Skeletal muscle tissue (tissue), 4 donors: Measurements from ENCODE around the gene ESYT3. TPM values are rescaled to one million over a fixed set of nuclear protein-coding genes. Genes with fewer than 3 reads are reported as not detected.
"Not testable (repeated sequence)": the region's sequence is repeated elsewhere in the genome, so short reads cannot be mapped to it uniquely, and the experiment has no call there.

ENCODE experiments used
- H3K27ac ChIP-seq: one replicate; pipeline ENCODE4 v1.7.0; 2013; ENCODE audit warnings: mild to moderate bottlenecking, low read depth, low read length, inconsistent platforms
- H3K27me3 ChIP-seq, 3 donors: one replicate each; pipeline ENCODE4 v1.7.0; 2013; ENCODE audit warnings: low read length in 3 of 3; ENCODE audit not compliant: control insufficient read depth in 3 of 3, insufficient read depth in 3 of 3
- H3K36me3 ChIP-seq, 3 donors: one replicate each; pipeline ENCODE4 v1.7.0; 2013; ENCODE audit warnings: low read length in 3 of 3; ENCODE audit not compliant: control insufficient read depth in 3 of 3, insufficient read depth in 3 of 3
- H3K4me1 ChIP-seq, 3 donors: one replicate each; pipeline ENCODE4 v1.7.0; 2013; ENCODE audit warnings: low read length in 3 of 3, mild to moderate bottlenecking in 3 of 3; ENCODE audit not compliant: control insufficient read depth in 3 of 3, insufficient read depth in 3 of 3
- H3K4me3 ChIP-seq, 3 donors: one replicate each; pipeline ENCODE4 v1.7.0; 2013; ENCODE audit warnings: low read length in 3 of 3
- H3K9ac ChIP-seq, 3 donors: one replicate each; pipeline ENCODE4 v1.7.0; 2013; ENCODE audit warnings: low read length in 3 of 3, mild to moderate bottlenecking in 3 of 3, moderate library complexity in 2 of 3, low read depth in 1 of 3
- H3K9me3 ChIP-seq, 3 donors: one replicate each; pipeline ENCODE4 v1.7.0; 2013; ENCODE audit warnings: low read length in 3 of 3; ENCODE audit not compliant: control insufficient read depth in 3 of 3
- total RNA-seq: library from RNA; depleted of rRNA; stranded (reverse); fragments of >200 nt; gene quantifications from one replicate; pipeline ENCODE4 v1.2.3, GENCODE V29; 2014
- donor health status: Osteomylitis.

Gene ESYT3
- total RNA-seq, 1 donor from 2014 or later, result 14.1 TPM

DNA sequence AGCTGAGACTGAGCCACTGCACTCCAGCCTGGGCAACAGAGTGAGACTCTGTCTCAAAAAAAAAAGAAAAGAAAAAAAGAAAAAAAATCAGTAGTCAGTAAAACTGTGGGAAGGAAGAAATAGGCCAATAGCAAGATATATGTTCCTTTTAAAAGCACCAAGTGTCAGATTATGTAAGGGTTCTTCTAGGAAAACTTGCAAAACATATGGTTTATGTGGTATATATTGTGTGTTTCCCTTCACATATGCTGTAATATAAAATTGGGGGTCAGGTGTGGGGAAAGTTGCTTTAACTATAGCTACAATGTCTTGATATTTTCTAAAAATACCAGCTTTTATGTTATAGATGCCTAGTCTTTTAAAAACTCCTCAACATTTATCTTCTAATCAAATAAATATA is 64.6 kb downstream of the ESYT3 start:
- Histone ChIP-seq H3K9ac (no peak overlapping the region), H3K4me3 (no peak overlapping the region), H3K27ac (no peak overlapping the region), H3K27me3 (no peaks in the 10 kb centered on the region), H3K9me3 (no peaks in the 10 kb centered on the region), H3K4me1 (peaks cover 2 to 8% (median 7%) of the 10 kb centered on the region in 3 donors), H3K36me3 (peaks cover 0 to 3% (median 3%) of the 10 kb centered on the region in 3 donors)

DNA sequence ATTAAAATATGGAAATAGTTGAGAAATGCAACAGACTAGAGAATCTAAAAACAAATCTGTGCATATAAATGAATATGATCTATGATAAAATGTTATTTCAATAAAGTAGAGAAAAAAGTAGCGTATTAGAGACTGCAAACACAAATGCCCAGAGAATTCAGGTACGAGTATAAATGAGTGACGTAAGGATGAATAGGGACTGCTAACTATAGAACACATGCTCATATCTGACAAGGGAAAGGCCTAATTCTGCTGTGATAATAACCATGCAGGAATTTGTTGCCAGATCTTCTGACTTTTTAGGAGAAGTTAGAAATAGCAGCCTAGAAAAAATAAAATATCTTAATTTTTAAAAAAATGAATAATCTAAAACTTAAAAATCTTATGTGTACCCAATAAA is 73.1 kb downstream of the ESYT3 start:
- Histone ChIP-seq H3K4me1 (peaks cover 0 to 1% (median 0%) of the 10 kb centered on the region in 3 donors), H3K27ac (no peak overlapping the region), H3K9ac (no peak overlapping the region), H3K27me3 (no peaks in the 10 kb centered on the region), H3K4me3 (no peak overlapping the region), H3K9me3 (no peaks in the 10 kb centered on the region), H3K36me3 (peaks cover 0 to 2% (median 0%) of the 10 kb centered on the region in 3 donors)

DNA sequence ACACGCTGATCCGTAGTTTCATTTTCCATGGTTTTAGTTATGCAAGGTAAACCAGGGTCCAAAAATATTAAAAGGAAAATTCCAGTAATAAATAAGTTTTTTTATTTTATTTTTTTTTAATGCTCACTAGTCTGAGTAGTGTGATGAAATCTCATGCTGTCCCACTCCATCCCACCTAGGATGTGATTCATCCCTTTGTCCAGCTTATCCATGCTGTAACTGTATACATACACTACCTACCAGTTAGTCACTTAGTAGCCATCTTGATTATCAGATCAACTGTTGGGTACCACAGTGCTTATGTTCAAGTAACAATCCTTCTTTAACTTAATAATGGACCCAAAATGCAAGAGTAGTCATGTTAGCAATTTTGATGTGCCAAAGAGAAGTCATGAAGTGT is 75.2 kb downstream of the ESYT3 start:
- H3K36me3 ChIP-seq, result peaks cover 0 to 2% (median 0%) of the 10 kb centered on the region in 3 donors
- no peak overlapping the region for H3K9ac ChIP-seq
- H3K9me3 ChIP-seq, result no peaks in the 10 kb centered on the region
- no peaks in the 10 kb centered on the region for H3K27me3 ChIP-seq
- peaks cover 0 to 4% (median 3%) of the 10 kb centered on the region in 3 donors for H3K4me1 ChIP-seq
- no peak overlapping the region for H3K4me3 ChIP-seq
- no peak overlapping the region for H3K27ac ChIP-seq

DNA sequence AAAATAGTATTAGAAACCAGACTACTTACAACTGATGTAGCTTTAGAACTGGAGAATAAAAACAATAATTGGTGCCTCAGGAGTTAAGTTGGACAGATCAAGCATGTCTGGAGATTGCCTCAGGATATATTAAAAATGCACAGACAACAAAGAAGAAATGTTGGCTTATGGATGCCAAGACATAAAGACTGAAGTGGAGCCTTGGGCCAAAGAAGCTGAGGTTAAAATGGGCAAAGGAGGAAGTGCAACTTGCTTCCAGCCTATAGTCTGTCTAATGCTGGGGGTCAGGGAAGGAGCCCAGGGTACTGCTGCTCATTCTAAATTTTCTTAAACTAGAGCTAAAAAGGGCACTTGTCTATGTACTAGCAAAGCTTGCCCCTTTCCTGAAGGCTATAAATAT is 77.5 kb downstream of the ESYT3 start:
- H3K27ac ChIP-seq, result no peak overlapping the region
- peaks cover 0 to 4% (median 3%) of the 10 kb centered on the region in 3 donors for H3K4me1 ChIP-seq
- H3K36me3 ChIP-seq, result peaks cover 0 to 3% (median 2%) of the 10 kb centered on the region in 3 donors
- H3K9ac ChIP-seq, result no peak overlapping the region
- H3K4me3 ChIP-seq, result no peak overlapping the region
- H3K9me3 ChIP-seq, result no peaks in the 10 kb centered on the region
- no peaks in the 10 kb centered on the region for H3K27me3 ChIP-seq

DNA sequence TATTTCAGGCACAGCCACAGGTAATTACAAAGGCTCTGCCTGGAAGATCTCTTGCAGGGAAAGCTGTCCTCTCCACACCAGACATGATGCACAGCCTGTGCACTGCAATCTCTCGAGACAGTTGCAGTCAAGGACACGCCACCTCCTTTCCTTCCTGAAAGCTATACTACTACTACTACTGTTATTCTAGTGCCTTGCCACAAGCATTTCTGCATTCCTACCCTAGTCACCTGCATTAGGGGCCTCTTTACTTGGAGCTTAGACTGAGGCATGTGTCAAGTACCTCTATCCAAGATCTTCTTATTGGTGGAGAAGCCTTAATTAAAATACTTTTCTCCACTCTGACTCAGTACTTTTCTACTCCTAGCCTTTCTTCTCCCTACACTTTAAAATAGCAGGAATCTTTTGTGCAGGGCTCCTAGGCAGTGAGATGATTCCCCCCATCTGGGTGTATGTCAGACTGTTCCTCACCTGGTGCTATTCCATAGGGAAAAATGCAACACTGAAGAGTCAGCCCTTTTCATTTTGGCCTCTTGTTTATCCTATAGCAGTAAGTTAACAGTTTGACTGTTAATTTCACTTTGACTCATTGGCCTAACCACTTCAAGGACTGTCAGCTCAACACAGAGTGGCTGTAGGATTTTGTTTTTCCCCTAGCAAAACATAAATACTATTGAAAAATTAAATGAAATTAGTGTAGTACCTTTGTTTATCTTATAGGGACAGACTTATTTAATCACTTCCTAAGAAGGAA is 78.9 kb downstream of the ESYT3 start:
- Histone ChIP-seq H3K9ac (no peak overlapping the region), H3K36me3 (peaks cover 0 to 3% (median under 1%) of the 10 kb centered on the region in 3 donors), H3K9me3 (no peaks in the 10 kb centered on the region), H3K4me1 (peaks cover 0 to 4% (median 3%) of the 10 kb centered on the region in 3 donors), H3K27ac (no peak overlapping the region), H3K4me3 (no peak overlapping the region), H3K27me3 (no peaks in the 10 kb centered on the region)

DNA sequence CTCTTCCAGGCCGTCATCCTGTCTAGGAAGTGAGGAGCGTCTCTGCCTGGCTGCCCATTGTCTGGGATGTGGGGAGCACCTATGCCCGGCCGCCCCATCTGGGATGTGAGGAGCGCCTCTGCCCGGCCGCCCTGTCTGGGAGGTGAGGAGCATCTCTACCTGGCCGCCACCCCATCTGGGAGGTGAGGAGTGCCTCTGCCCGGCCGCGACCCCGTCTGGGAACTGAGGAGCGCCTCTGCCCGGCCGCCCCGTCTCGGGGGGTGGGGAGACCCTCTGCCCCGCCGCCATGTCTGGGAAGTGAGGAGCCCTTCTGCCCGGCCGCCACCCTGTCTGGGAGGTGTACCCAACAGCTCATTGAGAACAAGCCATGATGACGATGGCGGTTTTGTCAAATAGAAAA is 87.0 kb downstream of the ESYT3 start:
- not testable (repeated sequence) for H3K4me3 ChIP-seq, H3K27me3 ChIP-seq, H3K9me3 ChIP-seq, H3K4me1 ChIP-seq, H3K36me3 ChIP-seq, H3K9ac ChIP-seq, H3K27ac ChIP-seq

Other genes starting within 250 kb of the ESYT3 start
- gene ARMC8, start 247.3 kb upstream of the ESYT3 start, total RNA-seq, result 60.5 TPM
- gene NME9, start 104.8 kb upstream of the ESYT3 start, total RNA-seq, result not detected
- gene MRAS, start 86.0 kb upstream of the ESYT3 start, total RNA-seq, result 28.7 TPM
- gene CEP70, start 159.6 kb downstream of the ESYT3 start, total RNA-seq, result 64.7 TPM
- 12.5 TPM for gene FAIM, start 174.2 kb downstream of the ESYT3 start, total RNA-seq